Measurements from ENCODE around the gene LIF.

GRCh38 chr22:30260682-30261081 is 14.1 kb upstream of the LIF start:
- TF ChIP-seq CTCF (IDR thresholded peaks at IDR 0.05) = no peak
- TF ChIP-seq POLR2A (IDR thresholded peaks at IDR 0.05) = no peak
- TF ChIP-seq POLR2AphosphoS5 (IDR thresholded peaks at IDR 0.05) = no peak
- no peak for TF ChIP-seq EP300 (IDR thresholded peaks at IDR 0.05)

Data from upper lobe of left lung (tissue), 4 donors.